OCI-LY7 (cell line): ENCODE results near the gene DHRS1.

Source experiments
- CTCF ChIP-seq: fragments of 200-600 bp; sonication (generic); conservative IDR thresholded peaks from 2 replicates; pipeline ENCODE4 v1.5.1; 2014; ENCODE audit warnings: mild to moderate bottlenecking, antibody characterized with exemption, low read length, moderate library complexity, mixed read lengths
- EZH2phosphoT487 ChIP-seq: fragments of 200-600 bp; sonication (generic); IDR thresholded peaks from 2 replicates; pipeline ENCODE4 v1.6.1; 2018; ENCODE audit warnings: low read depth, borderline replicate concordance, mild to moderate bottlenecking, mixed run types, antibody characterized with exemption, low read length, moderate library complexity, mixed read lengths

DNA sequence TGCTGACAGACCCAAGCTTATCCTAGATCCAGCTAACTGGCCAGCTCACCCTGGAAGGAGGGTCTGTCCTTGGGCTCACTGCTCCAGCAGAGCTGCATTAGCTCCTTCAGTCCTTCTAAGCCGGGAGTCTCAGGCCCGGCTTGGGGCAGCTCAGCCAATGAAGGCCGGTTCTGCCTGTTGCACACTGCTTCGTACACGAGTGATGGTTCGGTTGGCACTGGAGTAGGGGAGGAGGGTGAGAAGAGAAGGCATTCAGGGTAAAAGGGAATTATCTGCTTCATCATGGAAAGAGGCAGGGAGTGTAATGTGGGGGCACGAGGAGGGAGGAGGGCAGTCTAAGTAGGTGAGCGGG lies 38.2 kb upstream of the DHRS1 start:
- no peak for TF ChIP-seq CTCF
- TF ChIP-seq EZH2phosphoT487: no peak
